ENCODE results near the gene CAMKMT. TPM values are rescaled to one million over a fixed set of nuclear protein-coding genes. Genes with fewer than 3 reads are reported as not detected.

Gene CAMKMT
- total and polyA plus RNA-seq, 9 of the 15 experiments (the other 6 are each of a cell fraction or from before 2014, with no cell fraction given), result 1.6 to 15.3 (median 7.4) TPM

GRCh38 chr2:44335806-44336538 lies 25.8 kb upstream of the CAMKMT start:
- Histone ChIP-seq H3K79me2 (ENCODE audit: control insufficient read depth, insufficient read depth, low read length) (no peaks in the 10 kb centered on the region), H3K9ac (ENCODE audit: insufficient read depth in 1 of 2, low read depth in 2 of 2, low read length in 2 of 2) (no peak overlapping the region), H2AFZ (ENCODE audit: low read depth, low read length) (no peak overlapping the region), H3K36me3 (ENCODE audit: control insufficient read depth, insufficient read depth, low read length) (peaks cover 45% of the 10 kb centered on the region), H3K4me1 (replicated peaks in 1 of 2; ENCODE audit: control insufficient read depth in 2 of 2, insufficient read depth in 2 of 2, low read length in 2 of 2) (no peaks in the 10 kb centered on the region), H3K9me1 (ENCODE audit: control insufficient read depth, insufficient read depth, low read length) (no peaks in the 10 kb centered on the region), H4K20me1 (replicated peaks; ENCODE audit: control insufficient read depth, insufficient read depth, low read length) (no peaks in the 10 kb centered on the region), H3K9me3 (replicated peaks; ENCODE audit: control insufficient read depth, insufficient read depth, low read depth, low read length) (no peaks in the 10 kb centered on the region), H3K4me3 (no peak overlapping the region), H3K27ac (ENCODE audit: extremely low read depth, low read depth, low read length) (no peak overlapping the region), H3K27me3 (ENCODE audit: control insufficient read depth in 2 of 2, insufficient read depth in 2 of 2, low read length in 2 of 2) (no peaks in the 10 kb centered on the region), H3K4me2 (ENCODE audit: insufficient read depth, low read length) (no peak overlapping the region)
- DNase-seq (ENCODE audit: extremely low read depth in 1 of 4, low spot score in 3 of 4) (no peak), FAIRE-seq (no peak), ATAC-seq (no peak)
- 91% methylated on average over 2 of the region's 2 CpGs for whole genome bisulfite sequencing (ENCODE audit: insufficient coverage, low coverage, missing lambda C conversion rate)
- ChIA-PET CTCF (ENCODE audit: low intra/inter-chr PET ratio) (no interaction called here), POLR2A (interaction anchor here (1.0 to 1.5 kb wide), 3 partner anchors 13 to 56 kb away, joined by 3 to 5 read pairs (median 3); no protein-coding TSS in a partner anchor)
- in situ Hi-C loops (cut with MboI), result no loop called here
- TF ChIP-seq MAFK (IDR thresholded peaks at IDR 0.05; ENCODE audit: low read length), result no peak
- TF ChIP-seq ZNF146 (CRISPR knock-in tag; IDR thresholded peaks at IDR 0.05; ENCODE audit: unreplicated experiment), result peak; percentile 57
- no TSS peak for BruUV-seq (replicated peaks)
- intact Hi-C loops (cut with micrococcal nuclease), result no loop called here

GRCh38 chr2:44342854-44343253 lies 18.9 kb upstream of the CAMKMT start:
- CTCF ChIA-PET (ENCODE audit: low intra/inter-chr PET ratio), result interaction anchor here (1.3 kb wide), 1 partner anchor 299 kb away, joined by 7 read pairs; no protein-coding TSS in a partner anchor
- Histone ChIP-seq H3K27ac (ENCODE audit: extremely low read depth, low read depth, low read length) (no peak overlapping the region), H3K4me3 (no peak overlapping the region), H2AFZ (ENCODE audit: low read depth, low read length) (no peak overlapping the region), H3K27me3 (ENCODE audit: control insufficient read depth in 2 of 2, insufficient read depth in 2 of 2, low read length in 2 of 2) (no peaks in the 10 kb centered on the region), H3K9ac (ENCODE audit: insufficient read depth in 1 of 2, low read depth in 2 of 2, low read length in 2 of 2) (no peak overlapping the region), H3K36me3 (ENCODE audit: control insufficient read depth, insufficient read depth, low read length) (peaks cover 53% of the 10 kb centered on the region), H3K4me2 (ENCODE audit: insufficient read depth, low read length) (no peak overlapping the region), H3K9me3 (replicated peaks; ENCODE audit: control insufficient read depth, insufficient read depth, low read depth, low read length) (no peaks in the 10 kb centered on the region), H4K20me1 (replicated peaks; ENCODE audit: control insufficient read depth, insufficient read depth, low read length) (no peaks in the 10 kb centered on the region), H3K79me2 (ENCODE audit: control insufficient read depth, insufficient read depth, low read length) (no peaks in the 10 kb centered on the region), H3K9me1 (ENCODE audit: control insufficient read depth, insufficient read depth, low read length) (no peaks in the 10 kb centered on the region), H3K4me1 (replicated peaks in 1 of 2; ENCODE audit: control insufficient read depth in 2 of 2, insufficient read depth in 2 of 2, low read length in 2 of 2) (no peaks in the 10 kb centered on the region)
- in situ Hi-C loops (cut with MboI), result no loop called here
- BruUV-seq (replicated peaks), result no TSS peak
- intact Hi-C loops (cut with micrococcal nuclease), result loop anchor here (1.0 kb wide), 1 partner anchor 99 kb away; no protein-coding TSS in a partner anchor
- peak; percentile 75; the same call in 2 of the 3 replicates for ATAC-seq
- DNase-seq (ENCODE audit: extremely low read depth in 1 of 4, low spot score in 3 of 4), result peak in 1 of 4 experiments; percentile 35
- POLR2A ChIA-PET, result interaction anchor here (0.6 to 0.8 kb wide), 2 partner anchors 15 to 16 kb away, joined by 3 read pairs; no protein-coding TSS in a partner anchor
- FAIRE-seq, result no peak
- 93% methylated on average over 1 of the region's 1 CpG for WGBS (ENCODE audit: insufficient coverage, low coverage, missing lambda C conversion rate)
- TF ChIP-seq PHF8 (IDR thresholded peaks at IDR 0.05; ENCODE audit: borderline replicate concordance, low read length) (no peak), CTCF (IDR thresholded peaks at IDR 0.05 in 2 of 3, conservative IDR thresholded peaks at IDR 0.05 in 1 of 3; ENCODE audit: insufficient read depth in 2 of 3, low read depth in 1 of 3, low read length in 3 of 3) (peak; percentile 38 to 55 (median 45); a peak in 3 of 6 replicates), EZH2 (IDR thresholded peaks at IDR 0.05; ENCODE audit: borderline replicate concordance, low read depth, low read length) (no peak), RAD21 (CRISPR knock-in tag; conservative IDR thresholded peaks at IDR 0.05 in 1 of 2, IDR thresholded peaks at IDR 0.05 in 1 of 2) (peak; percentile 22 to 53; a peak in 2 of 4 replicates), HMG20A (CRISPR knock-in tag; conservative IDR thresholded peaks at IDR 0.05) (no peak), GTF3C2 (IDR thresholded peaks at IDR 0.05; ENCODE audit: borderline replicate concordance, extremely low read depth, insufficient read length) (no peak)
